ENCODE results near the gene PCDH9. TPM values are rescaled to one million over a fixed set of nuclear protein-coding genes. Genes with fewer than 3 reads are reported as not detected.

PCDH9 gene
- total RNA-seq, 2 donors from 2014 or later, result 0.95 to 1.8 TPM

DNA sequence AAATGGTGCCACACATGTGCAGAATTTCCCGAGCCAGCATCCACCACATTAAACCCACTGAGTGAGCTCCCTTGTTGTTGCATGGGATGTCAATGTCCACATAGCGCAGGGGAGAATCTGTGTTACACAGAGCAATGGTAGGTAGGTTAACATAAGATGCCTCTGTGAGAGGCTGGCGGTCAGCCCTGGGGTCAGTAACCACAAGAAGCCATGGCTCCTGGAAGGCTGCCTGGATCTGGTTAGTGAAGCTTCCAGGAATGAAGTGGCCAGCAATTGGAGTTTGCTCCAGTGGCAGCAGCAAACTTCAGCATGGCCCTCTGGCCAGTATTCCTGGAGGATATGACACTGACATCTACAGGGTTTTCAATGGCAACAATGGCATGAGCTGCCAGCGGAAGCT, 37.0 kb upstream of the PCDH9 start:
- H3K4me3 Mint-ChIP-seq, result no peak overlapping the region
- H3K4me1 ChIP-seq (ENCODE audit: control insufficient read depth, insufficient read depth, low read length), result no peaks in the 10 kb centered on the region
- H3K4me1 Mint-ChIP-seq, result no peaks in the 10 kb centered on the region
- no peaks in the 10 kb centered on the region for H3K36me3 ChIP-seq (ENCODE audit: control insufficient read depth, insufficient read depth, low read length)
- no peak overlapping the region for H3K27ac ChIP-seq (ENCODE audit: low read depth, low read length)
- no peaks in the 10 kb centered on the region for H3K36me3 Mint-ChIP-seq (ENCODE audit: low read depth)
- H3K27me3 Mint-ChIP-seq (ENCODE audit: insufficient read depth), result no peaks in the 10 kb centered on the region
- H3K9ac ChIP-seq (ENCODE audit: extremely low read depth, low read length, poor library complexity, severe bottlenecking), result no peak overlapping the region
- no peak for DNase-seq
- H3K9me3 ChIP-seq (ENCODE audit: control insufficient read depth, low read length), result no peaks in the 10 kb centered on the region
- TF ChIP-seq, protein P1, sequence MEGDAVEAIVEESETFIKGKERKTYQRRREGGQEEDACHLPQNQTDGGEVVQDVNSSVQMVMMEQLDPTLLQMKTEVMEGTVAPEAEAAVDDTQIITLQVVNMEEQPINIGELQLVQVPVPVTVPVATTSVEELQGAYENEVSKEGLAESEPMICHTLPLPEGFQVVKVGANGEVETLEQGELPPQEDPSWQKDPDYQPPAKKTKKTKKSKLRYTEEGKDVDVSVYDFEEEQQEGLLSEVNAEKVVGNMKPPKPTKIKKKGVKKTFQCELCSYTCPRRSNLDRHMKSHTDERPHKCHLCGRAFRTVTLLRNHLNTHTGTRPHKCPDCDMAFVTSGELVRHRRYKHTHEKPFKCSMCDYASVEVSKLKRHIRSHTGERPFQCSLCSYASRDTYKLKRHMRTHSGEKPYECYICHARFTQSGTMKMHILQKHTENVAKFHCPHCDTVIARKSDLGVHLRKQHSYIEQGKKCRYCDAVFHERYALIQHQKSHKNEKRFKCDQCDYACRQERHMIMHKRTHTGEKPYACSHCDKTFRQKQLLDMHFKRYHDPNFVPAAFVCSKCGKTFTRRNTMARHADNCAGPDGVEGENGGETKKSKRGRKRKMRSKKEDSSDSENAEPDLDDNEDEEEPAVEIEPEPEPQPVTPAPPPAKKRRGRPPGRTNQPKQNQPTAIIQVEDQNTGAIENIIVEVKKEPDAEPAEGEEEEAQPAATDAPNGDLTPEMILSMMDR (conservative IDR thresholded peaks at IDR 0.05), result no peak
- no peak overlapping the region for H3K27ac Mint-ChIP-seq
- H3K27me3 ChIP-seq (ENCODE audit: control insufficient read depth, insufficient read depth, low read length, poor library complexity, severe bottlenecking), result no peaks in the 10 kb centered on the region
- no peaks in the 10 kb centered on the region for H3K9me3 Mint-ChIP-seq
- H3K4me3 ChIP-seq (ENCODE audit: low read length), result no peak overlapping the region
- 97 to 100% methylated on average over 1 to 4 of the region's 4 CpGs for WGBS, 2 experiments (ENCODE audit: insufficient coverage in 1 of 2, insufficient read length in 1 of 2)

DNA sequence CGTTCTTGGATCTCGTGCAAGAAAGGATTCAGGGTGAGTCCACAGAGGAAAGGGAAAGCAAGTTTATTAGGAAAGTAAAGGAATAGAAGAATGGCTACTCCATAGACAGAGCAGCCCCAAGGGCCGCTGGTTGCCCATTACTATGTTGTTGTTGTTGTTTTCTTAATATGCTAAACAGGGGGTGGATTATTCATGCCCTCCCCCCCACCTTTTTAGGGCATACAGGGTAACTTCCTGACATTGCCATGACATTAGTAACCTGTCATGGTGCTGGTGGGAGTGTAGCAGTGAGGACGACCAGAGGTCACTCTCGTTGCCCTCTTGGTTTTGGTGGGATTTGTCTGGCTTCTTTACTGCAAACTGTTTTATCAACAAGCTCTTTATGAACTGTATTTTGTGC, 29.1 kb upstream of the PCDH9 start:
- Histone ChIP-seq H3K9me3 (ENCODE audit: control insufficient read depth, low read length) (no peaks in the 10 kb centered on the region), H3K4me3 (ENCODE audit: low read length) (no peak overlapping the region), H3K9ac (ENCODE audit: extremely low read depth, low read length, poor library complexity, severe bottlenecking) (no peak overlapping the region), H3K36me3 (ENCODE audit: control insufficient read depth, insufficient read depth, low read length) (no peaks in the 10 kb centered on the region), H3K27me3 (ENCODE audit: control insufficient read depth, insufficient read depth, low read length, poor library complexity, severe bottlenecking) (no peaks in the 10 kb centered on the region), H3K27ac (ENCODE audit: low read depth, low read length) (no peak overlapping the region), H3K4me1 (ENCODE audit: control insufficient read depth, insufficient read depth, low read length) (no peaks in the 10 kb centered on the region)
- no peak overlapping the region for H3K4me3 Mint-ChIP-seq
- DNase-seq, result peak; percentile 53
- no peaks in the 10 kb centered on the region for H3K27me3 Mint-ChIP-seq (ENCODE audit: insufficient read depth)
- H3K4me1 Mint-ChIP-seq, result peaks cover 8% of the 10 kb centered on the region
- no peaks in the 10 kb centered on the region for H3K9me3 Mint-ChIP-seq
- no peaks in the 10 kb centered on the region for H3K36me3 Mint-ChIP-seq (ENCODE audit: low read depth)
- TF ChIP-seq, protein P1 (conservative IDR thresholded peaks at IDR 0.05), result no peak
- 89 to 100% methylated on average over 2 to 5 of the region's 5 CpGs for WGBS, 2 experiments (ENCODE audit: insufficient coverage in 1 of 2, insufficient read length in 1 of 2)
- H3K27ac Mint-ChIP-seq, result no peak overlapping the region

DNA sequence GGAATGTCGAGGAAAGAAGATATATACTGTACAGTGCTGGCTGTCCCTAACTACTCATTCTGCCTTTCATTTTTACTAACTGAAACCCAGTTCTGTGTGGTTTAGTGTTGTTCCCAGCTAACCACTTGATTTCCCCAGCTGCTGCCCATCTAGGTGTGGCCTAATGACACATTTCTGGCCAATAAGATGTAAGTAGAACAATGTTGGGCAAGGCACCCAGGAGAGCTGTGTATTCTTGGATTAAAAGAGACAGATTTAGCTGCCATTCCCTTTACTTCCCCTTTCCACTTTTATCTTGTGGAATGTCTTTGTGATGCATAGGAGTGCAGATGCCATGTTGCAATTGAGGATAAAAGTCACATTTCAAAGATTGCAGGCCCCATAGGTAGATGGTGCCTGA, 28.3 kb upstream of the PCDH9 start:
- H3K36me3 Mint-ChIP-seq (ENCODE audit: low read depth), result no peaks in the 10 kb centered on the region
- DNase-seq, result peak; percentile 57
- WGBS, 2 experiments (ENCODE audit: insufficient coverage in 1 of 2, insufficient read length in 1 of 2), result 100% methylated on average over 1 of the region's 1 CpG; no CpG with 5 or more reads in 1 of the 2 experiments
- H3K36me3 ChIP-seq (ENCODE audit: control insufficient read depth, insufficient read depth, low read length), result no peaks in the 10 kb centered on the region
- H3K4me1 Mint-ChIP-seq, result peaks cover 8% of the 10 kb centered on the region
- H3K27ac Mint-ChIP-seq, result no peak overlapping the region
- no peak overlapping the region for H3K4me3 Mint-ChIP-seq
- no peak overlapping the region for H3K27ac ChIP-seq (ENCODE audit: low read depth, low read length)
- H3K9ac ChIP-seq (ENCODE audit: extremely low read depth, low read length, poor library complexity, severe bottlenecking), result no peak overlapping the region
- no peaks in the 10 kb centered on the region for H3K27me3 Mint-ChIP-seq (ENCODE audit: insufficient read depth)
- H3K9me3 ChIP-seq (ENCODE audit: control insufficient read depth, low read length), result no peaks in the 10 kb centered on the region
- no peaks in the 10 kb centered on the region for H3K4me1 ChIP-seq (ENCODE audit: control insufficient read depth, insufficient read depth, low read length)
- TF ChIP-seq, protein P1 (conservative IDR thresholded peaks at IDR 0.05), result no peak
- no peaks in the 10 kb centered on the region for H3K27me3 ChIP-seq (ENCODE audit: control insufficient read depth, insufficient read depth, low read length, poor library complexity, severe bottlenecking)
- no peaks in the 10 kb centered on the region for H3K9me3 Mint-ChIP-seq
- no peak overlapping the region for H3K4me3 ChIP-seq (ENCODE audit: low read length)
